ENCODE data around the gene NEGR1.

Gene NEGR1

GRCh38 chr1:71711456-71711855 is 570.9 kb downstream of the NEGR1 start:
- no peak for TF ChIP-seq CTCF (IDR thresholded peaks at IDR 0.05)

GRCh38 chr1:71706029-71706671 is 576.2 kb downstream of the NEGR1 start:
- TF ChIP-seq CTCF (IDR thresholded peaks at IDR 0.05): no peak

GRCh38 chr1:71698186-71698585 is 584.2 kb downstream of the NEGR1 start:
- no peak for TF ChIP-seq CTCF (IDR thresholded peaks at IDR 0.05)

GRCh38 chr1:71695821-71696220 is 586.5 kb downstream of the NEGR1 start:
- TF ChIP-seq CTCF (IDR thresholded peaks at IDR 0.05): no peak

GRCh38 chr1:71695084-71695483 is 587.3 kb downstream of the NEGR1 start:
- TF ChIP-seq CTCF (IDR thresholded peaks at IDR 0.05): no peak

GRCh38 chr1:71693581-71693980 is 588.8 kb downstream of the NEGR1 start:
- no peak for TF ChIP-seq CTCF (IDR thresholded peaks at IDR 0.05)

- no peak for TF ChIP-seq CTCF (IDR thresholded peaks at IDR 0.05)
These were observed 592.7 kb downstream of the NEGR1 start for GRCh38 chr1:71689635-71690034.

- TF ChIP-seq CTCF (IDR thresholded peaks at IDR 0.05): no peak
These were observed 595.0 kb downstream of the NEGR1 start for GRCh38 chr1:71687376-71687775.
